Germinal center (tissue), 1 donor: Measurements from ENCODE around the gene CDK15.
"Not testable (repeated sequence)": the region's sequence is repeated elsewhere in the genome, so short reads cannot be mapped to it uniquely, and the experiment has no call there.

ENCODE experiments used
- DNase-seq: peaks from one replicate; pipeline ENCODE4 v3.0.0; 2012; ENCODE audit warnings: mixed read lengths, low spot score

The CDK15 gene

GRCh38 chr2:201790291-201790690 lies 16.0 kb upstream of the CDK15 start:
- no peak for DNase-seq

DNA sequence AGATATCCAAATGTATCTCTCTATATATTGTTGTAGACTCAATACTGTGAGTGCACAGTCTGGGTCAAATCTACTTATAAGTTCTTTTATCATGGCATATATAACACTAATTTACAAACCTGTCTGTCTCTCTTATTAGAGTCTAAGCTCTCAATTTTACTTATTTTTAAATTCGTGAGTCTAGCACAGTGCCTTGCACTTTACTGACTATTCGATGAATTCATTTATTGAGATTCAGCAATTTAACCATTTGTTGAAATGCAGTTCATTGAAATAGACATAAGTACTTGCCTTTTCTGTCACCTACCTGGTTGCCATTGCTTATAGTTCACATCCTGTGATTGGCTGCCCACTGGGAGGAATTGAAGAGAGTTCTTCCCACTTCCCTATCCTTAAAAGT lies 15.3 kb upstream of the CDK15 start:
- DNase-seq: no peak

- DNase-seq: no peak
These were observed 12.7 kb upstream of the CDK15 start for GRCh38 chr2:201793631-201794030.

DNA sequence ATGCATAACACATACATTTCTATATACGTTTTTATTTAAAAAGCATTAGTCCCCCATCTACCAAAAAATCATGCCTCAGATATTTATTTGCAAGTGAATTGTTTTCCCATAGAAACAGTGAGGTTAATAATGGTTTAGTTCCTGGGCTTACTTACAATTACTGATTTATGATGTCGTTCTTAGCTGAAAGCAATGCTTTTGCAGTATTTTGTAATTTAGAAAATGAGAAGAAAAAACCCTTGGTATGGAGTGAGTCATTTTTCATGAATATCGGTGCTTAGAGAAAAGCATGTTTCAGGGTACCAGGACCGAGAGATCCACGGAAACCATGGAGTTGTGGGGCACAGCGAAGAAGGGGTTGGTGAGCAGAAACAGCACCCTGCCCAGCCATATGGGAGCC lies 12.0 kb upstream of the CDK15 start:
- no peak for DNase-seq

- peak; percentile 19 for DNase-seq
These were observed 10.5 kb upstream of the CDK15 start for GRCh38 chr2:201795607-201796477.

DNA sequence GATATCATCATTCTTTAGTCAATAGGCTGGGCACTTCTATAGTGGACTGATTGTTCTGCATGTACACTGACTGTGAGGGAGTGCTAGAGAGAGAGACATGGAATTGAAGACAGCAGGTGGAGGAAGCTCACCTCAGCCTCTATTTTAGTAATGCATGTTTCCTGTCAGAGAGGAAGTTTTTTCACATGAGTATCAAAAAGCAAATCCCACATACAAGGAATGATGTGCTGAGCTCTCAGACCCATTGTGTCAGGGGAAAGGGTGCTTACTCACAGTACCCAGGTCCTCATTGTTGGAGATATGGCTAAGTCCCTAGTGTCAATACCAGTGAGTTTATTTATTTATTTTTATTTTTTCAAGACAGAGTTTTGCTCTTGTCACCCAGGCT lies 9.9 kb upstream of the CDK15 start:
- DNase-seq: no peak

DNA sequence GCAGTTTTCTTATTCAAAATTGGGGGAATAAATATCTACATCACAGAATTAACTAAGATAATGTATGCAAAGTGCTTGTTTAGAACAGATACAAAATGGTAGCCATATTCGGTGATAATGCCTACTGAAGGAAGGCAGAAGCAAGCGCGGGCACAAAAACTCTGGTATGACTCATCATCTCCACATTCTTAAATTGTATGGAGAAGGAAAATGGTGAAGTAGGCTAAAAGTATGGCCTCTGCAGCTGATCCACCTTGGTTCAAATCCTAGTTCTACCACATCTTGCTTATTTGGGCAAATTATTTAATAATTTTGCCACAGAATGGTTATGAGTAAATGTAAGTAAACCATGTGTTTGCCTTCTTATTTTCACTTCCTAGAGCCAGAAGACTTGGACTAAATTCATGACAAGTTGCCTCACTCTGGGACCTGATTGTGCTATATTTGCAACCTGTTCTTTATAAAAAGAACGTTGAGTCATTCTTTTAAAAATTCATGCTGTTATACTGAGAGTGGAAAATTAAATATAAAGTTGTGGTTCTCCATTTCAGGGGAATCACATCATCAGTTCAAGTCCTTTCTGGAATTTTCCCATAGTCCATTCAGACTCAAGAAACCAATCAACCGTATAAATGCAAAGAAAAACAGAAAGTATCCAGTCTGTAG lies 9.0 kb upstream of the CDK15 start:
- no peak for DNase-seq

DNA sequence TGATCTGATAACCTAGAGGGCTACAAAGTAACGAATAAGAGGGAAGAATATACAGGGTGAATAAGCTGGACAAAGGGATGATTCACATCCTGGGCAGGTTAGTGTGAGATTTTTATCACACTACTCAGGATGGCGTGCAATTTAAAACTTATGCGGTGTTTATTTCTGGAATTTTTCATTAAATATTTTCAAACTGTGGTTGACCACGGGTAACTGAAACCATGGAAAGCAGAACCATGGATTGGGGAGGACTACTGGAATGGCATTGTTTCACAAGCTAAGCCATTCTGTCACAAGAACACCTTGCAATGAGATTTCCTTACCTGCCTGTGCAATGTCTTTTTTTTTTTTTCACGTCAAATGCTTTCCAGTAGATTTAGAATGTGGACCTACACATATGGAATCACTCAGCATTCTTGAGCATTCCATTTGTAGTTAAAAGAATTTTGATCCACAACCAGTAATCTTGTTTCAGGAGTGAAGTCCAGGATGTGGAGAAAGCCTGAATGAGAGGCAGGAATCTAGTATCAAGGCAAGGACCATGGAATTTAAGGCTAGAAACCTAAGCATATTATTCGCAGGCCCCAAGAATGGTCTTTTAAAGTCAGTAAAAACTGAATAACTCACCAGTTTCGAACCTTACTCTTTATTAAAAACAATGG lies 8.0 kb upstream of the CDK15 start:
- DNase-seq: no peak

DNA sequence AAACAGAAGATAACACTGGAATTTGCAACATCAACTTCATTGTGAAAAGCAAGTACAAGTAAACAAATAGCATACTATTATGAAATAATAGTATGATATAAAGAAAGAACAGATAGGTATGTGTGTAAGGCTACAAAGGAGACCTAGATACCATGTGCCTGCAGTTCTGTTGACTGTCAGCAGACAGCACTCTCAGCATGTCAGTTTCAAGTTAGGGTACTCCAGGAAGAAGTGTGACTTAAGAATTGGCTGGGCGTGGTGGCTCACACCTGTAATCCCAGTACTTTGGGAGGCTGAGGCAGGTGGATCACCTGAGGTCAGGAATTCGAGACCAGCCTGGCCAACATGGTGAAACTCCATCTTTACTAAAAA lies 7.4 kb upstream of the CDK15 start:
- DNase-seq: not testable (repeated sequence)

GRCh38 chr2:201807452-201807999 lies 1.2 kb downstream of the CDK15 start:
- no peak for DNase-seq

- DNase-seq: no peak
These were observed 1.7 kb downstream of the CDK15 start for GRCh38 chr2:201808027-201808426.

- no peak for DNase-seq
These were observed 3.3 kb downstream of the CDK15 start for GRCh38 chr2:201809633-201810032.

DNA sequence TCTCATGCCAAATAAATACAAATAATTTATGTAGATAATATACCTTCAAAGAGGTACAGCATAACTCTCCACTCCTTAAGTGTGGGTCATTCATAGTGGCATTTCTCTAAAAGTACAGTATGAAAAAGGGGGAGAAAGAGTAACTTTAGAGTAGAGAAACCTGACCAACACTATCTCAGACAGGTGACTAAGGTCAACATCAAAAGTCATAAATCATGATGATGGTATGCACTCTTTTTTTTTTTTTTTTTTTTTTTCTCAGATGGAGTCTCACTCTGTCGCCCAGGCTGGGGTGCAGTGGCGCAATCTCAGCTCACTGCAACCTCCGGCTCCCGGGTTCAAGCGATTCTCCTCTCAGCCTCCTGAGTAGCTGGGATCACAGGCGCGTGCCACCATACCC lies 4.3 kb downstream of the CDK15 start:
- DNase-seq: not testable (repeated sequence)

DNA sequence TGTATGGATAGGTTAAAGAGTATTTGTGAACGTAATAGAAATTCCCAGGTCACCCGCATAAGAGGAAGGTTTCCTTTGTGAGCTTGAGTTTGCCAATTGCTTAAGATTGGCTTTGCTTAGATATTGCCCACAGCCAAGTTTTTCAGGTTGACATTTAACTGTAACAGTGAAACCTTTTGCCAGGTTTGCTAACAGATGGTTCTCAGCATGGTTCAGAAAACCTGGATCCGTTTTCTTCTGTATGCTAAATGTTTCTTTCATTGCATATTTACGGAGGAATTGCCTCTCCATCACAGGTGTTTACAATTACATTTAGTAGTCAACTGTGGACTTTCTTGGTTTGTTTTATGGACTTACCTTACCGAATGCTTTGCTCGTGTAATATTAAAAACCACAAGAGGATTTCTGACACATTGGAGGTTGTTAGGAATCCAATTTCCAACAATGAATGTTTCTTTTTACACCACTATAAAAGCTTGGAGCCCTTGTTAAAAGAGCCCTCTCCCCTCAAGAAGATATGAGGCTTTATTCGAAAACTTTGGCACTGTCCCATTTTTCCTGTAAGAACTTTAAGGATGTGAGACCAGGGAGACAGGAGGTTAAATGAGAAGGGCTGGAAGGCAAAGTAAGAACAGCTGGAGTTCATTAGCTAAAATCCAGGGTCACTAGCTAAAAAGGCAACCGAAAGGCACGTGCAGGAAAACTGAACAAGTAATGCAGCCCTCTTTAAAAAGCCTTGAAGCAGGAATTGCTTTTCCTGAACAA lies 7.8 kb downstream of the CDK15 start:
- DNase-seq: no peak

DNA sequence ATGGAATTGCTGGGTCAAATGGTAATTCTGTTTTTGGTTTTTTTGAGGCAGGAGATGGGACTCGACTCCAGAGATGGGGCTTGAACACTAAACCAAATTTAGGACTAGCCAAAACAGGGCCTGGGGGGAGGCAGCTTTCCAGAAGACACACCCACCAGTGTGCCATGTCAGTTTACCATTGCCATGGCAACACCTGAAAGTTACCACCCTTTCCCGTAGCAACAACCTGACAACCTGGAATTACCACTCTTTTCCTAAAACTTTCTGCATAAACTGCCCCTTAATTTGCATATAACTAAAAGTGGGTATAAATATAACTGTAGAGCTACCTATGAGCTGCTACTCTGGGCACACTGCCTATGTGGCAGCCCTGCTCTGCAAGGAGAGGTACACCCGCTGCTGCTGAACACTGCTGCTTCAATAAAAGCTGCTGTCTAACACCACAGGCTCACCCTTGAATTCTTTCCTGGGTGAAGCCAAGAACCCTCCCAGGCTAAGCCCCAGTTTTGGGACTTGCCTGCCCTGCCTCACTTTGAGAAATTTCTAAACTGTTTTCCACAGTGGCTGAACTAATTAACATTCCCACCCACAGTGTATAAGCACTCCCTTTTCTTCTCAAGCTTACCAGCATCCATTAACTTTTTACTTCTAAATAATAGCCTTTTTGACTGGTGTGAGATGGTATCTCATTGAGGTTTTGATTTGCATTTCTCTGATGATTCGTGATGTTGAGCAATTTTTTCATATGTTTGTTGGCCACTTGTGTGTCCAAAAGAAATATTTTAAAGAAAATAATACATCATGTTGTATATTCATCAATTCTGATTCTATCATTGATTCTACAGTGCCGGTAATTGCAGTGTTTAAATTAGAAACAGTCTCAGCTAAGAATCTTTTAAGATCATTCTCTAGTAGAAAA lies 10.6 kb downstream of the CDK15 start:
- DNase-seq: no peak

- no peak for DNase-seq
These were observed 14.2 kb downstream of the CDK15 start for GRCh38 chr2:201820383-201821007.

GRCh38 chr2:201821080-201821479 lies 14.7 kb downstream of the CDK15 start:
- DNase-seq: no peak

- DNase-seq: no peak
These were observed 17.9 kb downstream of the CDK15 start for GRCh38 chr2:201824212-201824611.

GRCh38 chr2:201827621-201828020 lies 21.3 kb downstream of the CDK15 start:
- DNase-seq: no peak

DNA sequence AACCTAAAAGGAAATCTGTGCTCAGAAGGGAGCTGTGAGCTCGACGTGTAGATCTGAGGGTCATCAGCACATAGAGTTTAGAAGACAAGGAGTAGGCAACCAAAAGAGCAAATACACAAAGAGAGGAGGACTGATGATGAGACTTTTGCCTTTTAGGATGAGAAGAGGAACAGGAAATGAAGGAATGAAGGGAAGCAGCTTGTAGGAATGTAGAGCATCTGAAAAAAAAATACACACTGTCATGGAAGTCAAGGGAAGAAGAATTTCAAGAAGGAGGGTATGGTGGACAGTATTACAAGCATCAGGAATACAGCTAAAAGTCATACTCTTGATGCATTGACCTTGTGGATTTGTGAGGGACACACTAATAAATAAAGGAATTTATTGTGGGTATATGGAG lies 21.9 kb downstream of the CDK15 start:
- no peak for DNase-seq
